H1 (cell line): Measurements from ENCODE around the gene SMARCA2. TPM values are rescaled to one million over a fixed set of nuclear protein-coding genes. Genes with fewer than 3 reads are reported as not detected.
A peak's percentile ranks its signal among the peaks of the same experiment; 100 is the strongest.

Experiments
- CTCF ChIA-PET: fragments of 300-600 bp; sonication (Branson Sonifier 250); formaldehyde crosslinking; loops from one replicate; lab custom pipeline; 2021; ENCODE audit not compliant: partially characterized antibody; lab: Charles Lee
- POLR2A ChIA-PET: fragments of 300-600 bp; sonication (Branson Sonifier 250); formaldehyde crosslinking; loops from one replicate; lab custom pipeline; 2021; ENCODE audit warnings: inconsistent platforms; ENCODE audit not compliant: partially characterized antibody; lab: Charles Lee
- DNase-seq, 2 experiments: peaks; one replicate each; pipeline versions ENCODE4 v3.0.0 to v3.0.0-alpha.2; 2010 to 2022; ENCODE audit warnings: low spot score in 2 of 2, low read depth in 1 of 2, mixed read lengths in 1 of 2
- FAIRE-seq: peaks from 2 replicates; lab custom pipeline; 2011; peaks lifted over from hg19 to GRCh38; lab: Jason Lieb, UNC
- H2AFZ ChIP-seq: 2 replicates; pipeline ENCODE4 v1.8.1; 2012; ENCODE audit warnings: low read length, inconsistent platforms
- H2AK5ac ChIP-seq: 2 replicates; pipeline ENCODE4 v1.6.1; 2013; ENCODE audit warnings: low read depth, low read length
- H2BK120ac ChIP-seq: replicated peaks from 2 replicates; pipeline ENCODE3; 2013; ENCODE audit warnings: low read depth, low read length, inconsistent platforms
- H2BK12ac ChIP-seq: 2 replicates; pipeline ENCODE4 v1.6.1; 2013; ENCODE audit warnings: low read depth, low read length
- H2BK15ac ChIP-seq: 2 replicates; pipeline ENCODE4 v1.6.1; 2013; ENCODE audit warnings: low read length
- H2BK20ac ChIP-seq: 2 replicates; pipeline ENCODE4 v1.6.1; 2013; ENCODE audit warnings: low read length
- H2BK5ac ChIP-seq: 2 replicates; pipeline ENCODE4 v1.6.1; 2013; ENCODE audit warnings: low read depth, low read length
- H3K14ac ChIP-seq: 2 replicates; pipeline ENCODE4 v1.6.1; 2013; ENCODE audit warnings: inconsistent platforms; ENCODE audit not compliant: insufficient read length
- H3K18ac ChIP-seq: 2 replicates; pipeline ENCODE4 v1.6.1; 2013; ENCODE audit warnings: low read length; ENCODE audit errors: extremely low read depth
- H3K23ac ChIP-seq: 2 replicates; pipeline ENCODE4 v1.6.1; 2013; ENCODE audit warnings: inconsistent platforms; ENCODE audit not compliant: insufficient read length
- H3K23me2 ChIP-seq: 2 replicates; pipeline ENCODE4 v1.6.1; 2013; ENCODE audit warnings: low read depth, low read length
- H3K27ac ChIP-seq: 2 replicates; pipeline ENCODE4 v1.6.1; 2011; ENCODE audit warnings: low read depth, low read length, inconsistent platforms
- H3K27me3 ChIP-seq, 4 experiments: replicated peaks in 1 of 4; 1 replicate in 1 of 4; 2 replicates in 3 of 4; pipeline versions ENCODE4 v1.6.1 to v1.8.1; 2011 to 2013; ENCODE audit warnings: low read length in 3 of 4, mild to moderate bottlenecking in 3 of 4, inconsistent platforms in 2 of 4, mixed read lengths in 2 of 4, moderate library complexity in 1 of 4; ENCODE audit not compliant: control insufficient read depth in 3 of 4, insufficient read depth in 3 of 4; ENCODE audit errors: extremely low read depth in 1 of 4
- H3K36me3 ChIP-seq, 4 experiments: 2 replicates each; pipeline versions ENCODE4 v1.6.1 to v1.8.1; 2011 to 2013; ENCODE audit warnings: mild to moderate bottlenecking in 4 of 4, low read length in 3 of 4, moderate library complexity in 2 of 4, control low read depth in 1 of 4, inconsistent platforms in 1 of 4; ENCODE audit not compliant: insufficient read depth in 4 of 4, control insufficient read depth in 2 of 4
- H3K4ac ChIP-seq: replicated peaks from 2 replicates; pipeline ENCODE3; 2013; ENCODE audit warnings: low read length, low read depth, mixed read lengths, inconsistent platforms; ENCODE audit not compliant: insufficient read length
- H3K4me1 ChIP-seq, 4 experiments: replicated peaks in 1 of 4; 1 replicate in 1 of 4; 2 replicates in 3 of 4; pipeline versions ENCODE4 v1.6.1 to v1.8.1; 2011 to 2013; ENCODE audit warnings: low read length in 3 of 4, inconsistent platforms in 2 of 4, mixed read lengths in 1 of 4; ENCODE audit not compliant: insufficient read depth in 4 of 4, control insufficient read depth in 3 of 4
- H3K4me2 ChIP-seq, 2 experiments: 2 replicates each; pipeline versions ENCODE4 v1.6.1 to v1.8.1; 2011 to 2013; ENCODE audit warnings: low read depth in 2 of 2, low read length in 2 of 2, control low read depth in 1 of 2, inconsistent platforms in 1 of 2, mild to moderate bottlenecking in 1 of 2; ENCODE audit not compliant: insufficient read depth in 1 of 2
- H3K4me3 ChIP-seq, 4 experiments: fragments of 200-600, 300-600 bp in 1 of 4; sonication (generic), shearing (Covaris generic), sonication (Bioruptor Twin) in 1 of 4; 2 replicates each; pipeline versions ENCODE4 v1.5.1 to v1.8.1; 2011 to 2016; ENCODE audit warnings: low read length in 4 of 4, low read depth in 3 of 4, control low read depth in 2 of 4, inconsistent platforms in 2 of 4, mild to moderate bottlenecking in 2 of 4, mixed read lengths in 1 of 4, moderate library complexity in 1 of 4; ENCODE audit not compliant: insufficient read depth in 2 of 4; ENCODE audit errors: extremely low read depth in 1 of 4
- H3K56ac ChIP-seq: replicated peaks from 2 replicates; pipeline ENCODE3; 2013; ENCODE audit warnings: low read depth, mild to moderate bottlenecking, mixed read lengths, low read length, inconsistent platforms; ENCODE audit not compliant: insufficient read length
- H3K79me1 ChIP-seq: 2 replicates; pipeline ENCODE4 v1.6.1; 2013; ENCODE audit warnings: low read depth, low read length, control low read depth
- H3K79me2 ChIP-seq, 2 experiments: 2 replicates each; pipeline versions ENCODE4 v1.6.1 to v1.8.1; 2012 to 2013; ENCODE audit warnings: low read length in 2 of 2, mild to moderate bottlenecking in 2 of 2, inconsistent platforms in 1 of 2; ENCODE audit not compliant: insufficient read depth in 2 of 2, control insufficient read depth in 1 of 2
- H3K9ac ChIP-seq, 4 experiments: replicated peaks in 1 of 4; 1 replicate in 1 of 4; 2 replicates in 3 of 4; pipeline versions ENCODE4 v1.6.1 to v1.8.1; 2011 to 2013; ENCODE audit warnings: low read depth in 3 of 4, low read length in 3 of 4, control low read depth in 2 of 4, mild to moderate bottlenecking in 2 of 4, moderate library complexity in 2 of 4, inconsistent platforms in 1 of 4; ENCODE audit errors: extremely low read depth in 1 of 4
- H3K9me3 ChIP-seq, 2 experiments: 2 replicates each; pipeline versions ENCODE4 v1.6.1 to v1.8.1; 2012 to 2013; ENCODE audit warnings: mild to moderate bottlenecking in 2 of 2, moderate library complexity in 2 of 2, control low read depth in 1 of 2, inconsistent platforms in 1 of 2, low read depth in 1 of 2, low read length in 1 of 2, mixed read lengths in 1 of 2; ENCODE audit not compliant: insufficient read depth in 2 of 2
- H4K20me1 ChIP-seq, 2 experiments: replicated peaks in 1 of 2; 2 replicates each; pipeline versions ENCODE3 to v1.8.1; 2011 to 2013; ENCODE audit warnings: inconsistent platforms in 2 of 2, low read length in 2 of 2, mild to moderate bottlenecking in 1 of 2; ENCODE audit not compliant: insufficient read depth in 2 of 2, control insufficient read depth in 1 of 2
- H4K5ac ChIP-seq: 2 replicates; pipeline ENCODE4 v1.6.1; 2013; ENCODE audit warnings: low read length, low read depth, mixed read lengths, inconsistent platforms; ENCODE audit not compliant: insufficient read length
- H4K8ac ChIP-seq: 2 replicates; pipeline ENCODE4 v1.8.0; 2013; ENCODE audit warnings: mild to moderate bottlenecking, moderate library complexity, low read length, inconsistent platforms; ENCODE audit not compliant: insufficient read depth; ENCODE audit errors: extremely low read depth
- H4K91ac ChIP-seq: replicated peaks from 2 replicates; pipeline ENCODE3; 2013; ENCODE audit warnings: low read length, mixed read lengths, inconsistent platforms; ENCODE audit not compliant: insufficient read length
- ATF3 ChIP-seq: IDR thresholded peaks from 2 replicates; pipeline ENCODE4 v1.6.1; 2011; ENCODE audit warnings: low read depth, mild to moderate bottlenecking, low read length; ENCODE audit not compliant: insufficient read depth
- CEBPB ChIP-seq: IDR thresholded peaks from 2 replicates; pipeline ENCODE4 v1.6.1; 2012; ENCODE audit warnings: low read depth, low read length
- HDAC2 ChIP-seq, 2 experiments: fragments of 300-600 bp in 1 of 2; sonication (generic) in 1 of 2; IDR thresholded peaks; 2 replicates each; pipeline ENCODE4 v1.6.1; 2011 to 2012; ENCODE audit warnings: low read depth in 2 of 2, low read length in 2 of 2, mild to moderate bottlenecking in 2 of 2, moderate library complexity in 2 of 2, borderline replicate concordance in 1 of 2, inconsistent platforms in 1 of 2
- HDAC6 ChIP-seq: IDR thresholded peaks from one replicate; pipeline ENCODE4 v1.7.1; 2012; ENCODE audit warnings: low read depth, mild to moderate bottlenecking, inconsistent platforms, low read length, moderate library complexity
- JUND ChIP-seq: IDR thresholded peaks from 2 replicates; pipeline ENCODE4 v1.6.1; 2011; ENCODE audit warnings: mild to moderate bottlenecking, improper control_type of control experiment, low read length
- SP1 ChIP-seq: IDR thresholded peaks from 2 replicates; pipeline ENCODE4 v1.6.1; 2011; ENCODE audit warnings: low read depth, low read length
- TEAD4 ChIP-seq: IDR thresholded peaks from 2 replicates; pipeline ENCODE4 v1.6.1; 2012; ENCODE audit warnings: low read depth, low read length, inconsistent platforms, mixed read lengths
- whole genome bisulfite sequencing, 2 experiments: shearing (Covaris generic) in 1 of 2; methylation state at CpG; one replicate each; pipeline versions ENCODE4 v1.1.6 to v1.1.7; 2013 to 2015; ENCODE audit warnings: low lambda C conversion rate in 2 of 2, mixed read lengths in 2 of 2, inconsistent platforms in 1 of 2, low coverage in 1 of 2, missing lambda C conversion rate in 1 of 2; ENCODE audit not compliant: insufficient replicate concordance in 2 of 2, insufficient coverage in 1 of 2, insufficient read length in 1 of 2; ENCODE audit errors: extremely low coverage in 1 of 2, missing lambda C conversion rate in 1 of 2; 5-methylcytosine and 5-hydroxymethylcytosine counted together
- polyA plus RNA-seq, 7 experiments: library from polyadenylated mRNA; depleted of rRNA in 3 of 7; stranded (reverse) in 5 of 7; unstranded in 2 of 7; fragments of >200 nt in 5 of 7; fragments of 200-250 nt in 2 of 7; gene quantifications; 1 replicate in 5 of 7; 2 replicates in 1 of 7; 4 replicates in 1 of 7; pipeline versions ENCODE4 v1.2.1 to v1.2.3, GENCODE V29; 2011 to 2013; ENCODE audit warnings: missing spikeins in 2 of 7, mixed read lengths in 2 of 7
- total RNA-seq: library from RNA; stranded (reverse); fragmentation: NEBNext Ultra II Directional; extraction: Animal tissue kit (Norgen Biotek cat#: 25700); gene quantifications from 2 replicates; pipeline ENCODE4 v1.2.1, GENCODE V29; 2021

Gene SMARCA2
- total and polyA plus RNA-seq, 2 of the 8 experiments (the other 6 are each of a cell fraction or from before 2014, with no cell fraction given), result 6.3 to 21.7 TPM

GRCh38 chr9:1995084-1995483, 20.1 kb upstream of the SMARCA2 start:
- CTCF ChIA-PET, result no interaction called here
- Histone ChIP-seq H3K18ac (no peak overlapping the region), H2BK15ac (no peak overlapping the region)
- 0 out of 2 replicates have a peak, but pooled peaks have one; percentile 38 for TF ChIP-seq SP1
- peak; percentile 98 for TF ChIP-seq CEBPB
- TF ChIP-seq HDAC6, result no peak
- no peak for TF ChIP-seq TEAD4
- TF ChIP-seq ATF3, result peak; percentile 31; the same call in 1 of the 2 replicates
- TF ChIP-seq HDAC2 (IDR thresholded peaks at IDR 0.05; ENCODE audit: borderline replicate concordance in 1 of 2, low read depth in 2 of 2, low read length in 2 of 2), result peak in 1 of 2 experiments; percentile 69; a peak in 1 of 4 replicates
- peak; percentile 49; the same call in 1 of the 2 replicates for TF ChIP-seq JUND

More at GRCh38 chr9:1995084-1995483, 20.1 kb upstream of the SMARCA2 start:
- H3K14ac ChIP-seq, result no peak overlapping the region
- peaks cover 0 to 23% (median 14%) of the 10 kb centered on the region in 4 experiments; a peak in 4 of 7 replicates for H3K4me1 ChIP-seq
- POLR2A ChIA-PET, result interaction anchor here (1.3 to 1.4 kb wide), 2 partner anchors 20 to 22 kb away, joined by 3 to 7 read pairs; partner anchors contain the start of gene SMARCA2
- H4K8ac ChIP-seq, result no peak overlapping the region
- no peaks in the 10 kb centered on the region for H3K79me1 ChIP-seq
- H2BK12ac ChIP-seq, result no peak overlapping the region; the same call in 1 of the 2 replicates
- H2AFZ ChIP-seq, result no peak overlapping the region
- peak overlapping the region in 1 of 2 experiments; percentile 5; a peak in 1 of 4 replicates for H3K4me2 ChIP-seq
- no peak overlapping the region for H3K27ac ChIP-seq
- no peak overlapping the region for H4K5ac ChIP-seq
- no peak overlapping the region for H3K23ac ChIP-seq
- H4K20me1 ChIP-seq, result no peaks in the 10 kb centered on the region
- no peak overlapping the region for H3K4ac ChIP-seq
- no peak overlapping the region for H2AK5ac ChIP-seq
- no peak overlapping the region for H3K9ac ChIP-seq
- no peak overlapping the region for H4K91ac ChIP-seq
- no peaks in the 10 kb centered on the region for H3K9me3 ChIP-seq
- H2BK5ac ChIP-seq, result 0 out of 2 replicates have a peak overlapping the region, but pooled peaks have one; percentile 5
- H2BK20ac ChIP-seq, result no peak overlapping the region; the same call in 1 of the 2 replicates
- no peaks in the 10 kb centered on the region for H3K27me3 ChIP-seq
- no peak overlapping the region for H2BK120ac ChIP-seq
- peak; percentile 48 for FAIRE-seq
- H3K23me2 ChIP-seq, result no peaks in the 10 kb centered on the region
- H3K79me2 ChIP-seq, result no peaks in the 10 kb centered on the region
- H3K4me3 ChIP-seq, result peak overlapping the region in 1 of 4 experiments; percentile 6; a peak in 1 of 8 replicates
- no peak overlapping the region for H3K56ac ChIP-seq
- H3K36me3 ChIP-seq, result no peaks in the 10 kb centered on the region
- WGBS, 2 experiments, result 21% methylated on average over 1 of the region's 1 CpG; no CpG with 5 or more reads in 1 of the 2 experiments
- no peak for DNase-seq
